ENCODE results near the gene GLYATL3. TPM values are rescaled to one million over a fixed set of nuclear protein-coding genes. Genes with fewer than 3 reads are reported as not detected.

GLYATL3 gene
- total and polyA plus RNA-seq, 8 donors = not detected

DNA sequence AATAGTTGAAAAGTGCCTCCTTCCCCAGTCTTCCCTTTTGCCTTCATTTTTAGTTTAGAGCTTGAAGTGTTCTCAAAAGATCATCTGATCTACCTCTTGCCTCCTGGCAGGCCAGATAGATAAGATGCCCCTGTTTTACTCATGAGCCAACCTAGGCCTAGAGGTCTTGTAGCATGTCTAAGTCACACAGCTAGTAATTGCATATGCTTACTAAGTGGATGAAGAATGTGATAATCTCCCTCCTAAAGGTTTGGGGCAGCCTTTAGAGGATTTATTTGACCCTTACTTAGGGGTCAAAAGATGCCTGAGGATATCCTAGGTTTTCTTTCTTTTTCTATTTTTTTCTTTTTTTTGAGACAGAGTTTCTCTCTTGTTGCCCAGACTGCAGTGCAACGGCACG is 52.9 kb downstream of the GLYATL3 start:
- H3K27ac ChIP-seq = no peak overlapping the region
- 69 to 100% (median 95%) methylated on average over 2 of the region's 2 CpGs for WGBS, 5 donors
- TF ChIP-seq POLR2AphosphoS5 (IDR thresholded peaks at IDR 0.05) (no peak), EP300 (IDR thresholded peaks at IDR 0.05) (no peak), POLR2A (IDR thresholded peaks at IDR 0.05) (no peak)
- TF ChIP-seq, protein P1, sequence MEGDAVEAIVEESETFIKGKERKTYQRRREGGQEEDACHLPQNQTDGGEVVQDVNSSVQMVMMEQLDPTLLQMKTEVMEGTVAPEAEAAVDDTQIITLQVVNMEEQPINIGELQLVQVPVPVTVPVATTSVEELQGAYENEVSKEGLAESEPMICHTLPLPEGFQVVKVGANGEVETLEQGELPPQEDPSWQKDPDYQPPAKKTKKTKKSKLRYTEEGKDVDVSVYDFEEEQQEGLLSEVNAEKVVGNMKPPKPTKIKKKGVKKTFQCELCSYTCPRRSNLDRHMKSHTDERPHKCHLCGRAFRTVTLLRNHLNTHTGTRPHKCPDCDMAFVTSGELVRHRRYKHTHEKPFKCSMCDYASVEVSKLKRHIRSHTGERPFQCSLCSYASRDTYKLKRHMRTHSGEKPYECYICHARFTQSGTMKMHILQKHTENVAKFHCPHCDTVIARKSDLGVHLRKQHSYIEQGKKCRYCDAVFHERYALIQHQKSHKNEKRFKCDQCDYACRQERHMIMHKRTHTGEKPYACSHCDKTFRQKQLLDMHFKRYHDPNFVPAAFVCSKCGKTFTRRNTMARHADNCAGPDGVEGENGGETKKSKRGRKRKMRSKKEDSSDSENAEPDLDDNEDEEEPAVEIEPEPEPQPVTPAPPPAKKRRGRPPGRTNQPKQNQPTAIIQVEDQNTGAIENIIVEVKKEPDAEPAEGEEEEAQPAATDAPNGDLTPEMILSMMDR (IDR thresholded peaks at IDR 0.05) = no peak
- no peaks in the 10 kb centered on the region for H3K9me3 ChIP-seq
- intact Hi-C loops (cut with DNase I; ENCODE audit: low total_unique reads) = no loop called here
- H3K4me1 ChIP-seq = peaks cover 11 to 34% (median 22%) of the 10 kb centered on the region in 4 donors
- H3K27me3 ChIP-seq = peaks cover 0 to 47% (median 29%) of the 10 kb centered on the region in 3 donors
- no peak overlapping the region for H3K4me3 ChIP-seq
- no peaks in the 10 kb centered on the region for H3K36me3 ChIP-seq
- DNase-seq = no peak

GRCh38 chr6:49553384-49553783 is 53.7 kb downstream of the GLYATL3 start:
- peaks cover 11 to 34% (median 22%) of the 10 kb centered on the region in 4 donors for H3K4me1 ChIP-seq
- H3K9me3 ChIP-seq = no peaks in the 10 kb centered on the region
- DNase-seq = no peak
- 66 to 81% (median 77%) methylated on average over 1 of the region's 1 CpG for WGBS, 5 donors
- H3K27me3 ChIP-seq = peaks cover 0 to 46% (median 29%) of the 10 kb centered on the region in 3 donors
- TF ChIP-seq POLR2A (IDR thresholded peaks at IDR 0.05) (no peak), EP300 (IDR thresholded peaks at IDR 0.05) (no peak), POLR2AphosphoS5 (IDR thresholded peaks at IDR 0.05) (no peak)
- TF ChIP-seq, protein P1 (IDR thresholded peaks at IDR 0.05) = no peak
- no peaks in the 10 kb centered on the region for H3K36me3 ChIP-seq
- H3K27ac ChIP-seq = no peak overlapping the region
- no peak overlapping the region for H3K4me3 ChIP-seq
- intact Hi-C loops (cut with DNase I; ENCODE audit: low total_unique reads) = no loop called here

DNA sequence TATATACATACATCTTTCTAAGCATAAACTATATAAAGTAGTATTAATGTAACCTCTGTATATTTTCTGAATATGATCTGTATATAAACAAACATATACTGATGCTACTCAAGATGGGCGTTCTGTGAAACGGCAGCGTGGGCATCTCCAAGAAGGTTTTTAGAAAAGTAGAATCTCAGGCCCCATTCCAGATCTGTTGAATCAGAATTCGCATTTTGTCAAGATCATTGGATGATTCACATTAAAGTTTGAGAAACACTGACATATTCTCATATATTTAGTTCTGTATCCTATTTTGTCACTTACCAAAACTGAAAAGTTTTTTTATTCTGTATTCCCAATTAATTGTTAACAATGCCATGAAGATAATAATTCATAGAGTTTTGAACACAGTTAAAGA is 56.2 kb downstream of the GLYATL3 start:
- no peaks in the 10 kb centered on the region for H3K36me3 ChIP-seq
- peaks cover 4 to 21% (median 10%) of the 10 kb centered on the region in 4 donors for H3K4me1 ChIP-seq
- H3K9me3 ChIP-seq = no peaks in the 10 kb centered on the region
- WGBS, 5 donors = 71 to 73% (median 72%) methylated on average over 4 of the region's 4 CpGs
- intact Hi-C loops (cut with DNase I; ENCODE audit: low total_unique reads) = no loop called here
- peak overlapping the region in 1 of 5 donors; percentile 20 for H3K27ac ChIP-seq
- TF ChIP-seq POLR2A (IDR thresholded peaks at IDR 0.05) = no peak
- TF ChIP-seq POLR2AphosphoS5 (IDR thresholded peaks at IDR 0.05) = no peak
- TF ChIP-seq, protein P1 (IDR thresholded peaks at IDR 0.05) = no peak
- TF ChIP-seq EP300 (IDR thresholded peaks at IDR 0.05) = no peak
- peaks cover 0 to 21% (median 18%) of the 10 kb centered on the region in 3 donors for H3K27me3 ChIP-seq
- H3K4me3 ChIP-seq = no peak overlapping the region
- DNase-seq = no peak

DNA sequence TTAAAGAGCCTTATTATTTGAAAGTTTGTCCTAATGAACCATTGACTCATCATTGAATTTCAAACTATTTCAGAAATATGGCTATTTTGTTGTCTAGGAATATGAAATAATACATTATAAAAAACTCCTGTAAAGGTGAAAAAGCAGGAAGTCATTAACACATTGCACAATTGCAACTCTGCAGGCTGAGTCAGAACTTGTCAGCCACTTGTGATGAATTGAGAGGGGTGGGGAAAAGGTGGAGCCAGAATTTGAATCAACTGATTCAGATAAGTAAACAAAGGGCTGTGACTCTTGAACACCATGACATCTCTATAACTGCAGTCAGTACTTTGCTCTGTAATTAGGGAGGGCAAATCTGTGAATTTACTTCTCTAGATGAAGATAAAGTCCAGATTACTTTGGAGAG is 56.7 kb downstream of the GLYATL3 start:
- Histone ChIP-seq H3K9me3 (no peaks in the 10 kb centered on the region), H3K36me3 (no peaks in the 10 kb centered on the region), H3K4me3 (no peak overlapping the region), H3K27ac (peak overlapping the region in 2 of 5 donors; percentile 38 to 71), H3K27me3 (peaks cover 0 to 16% (median 13%) of the 10 kb centered on the region in 3 donors), H3K4me1 (peaks cover 0 to 16% (median 5%) of the 10 kb centered on the region in 4 donors)
- peak in 1 of 2 donors; percentile 94 for DNase-seq
- intact Hi-C loops (cut with DNase I; ENCODE audit: low total_unique reads) = no loop called here
- TF ChIP-seq EP300 (IDR thresholded peaks at IDR 0.05) = no peak
- TF ChIP-seq POLR2A (IDR thresholded peaks at IDR 0.05) = no peak
- peak in 1 of 3 donors; percentile 72 for TF ChIP-seq POLR2AphosphoS5 (IDR thresholded peaks at IDR 0.05)

DNA sequence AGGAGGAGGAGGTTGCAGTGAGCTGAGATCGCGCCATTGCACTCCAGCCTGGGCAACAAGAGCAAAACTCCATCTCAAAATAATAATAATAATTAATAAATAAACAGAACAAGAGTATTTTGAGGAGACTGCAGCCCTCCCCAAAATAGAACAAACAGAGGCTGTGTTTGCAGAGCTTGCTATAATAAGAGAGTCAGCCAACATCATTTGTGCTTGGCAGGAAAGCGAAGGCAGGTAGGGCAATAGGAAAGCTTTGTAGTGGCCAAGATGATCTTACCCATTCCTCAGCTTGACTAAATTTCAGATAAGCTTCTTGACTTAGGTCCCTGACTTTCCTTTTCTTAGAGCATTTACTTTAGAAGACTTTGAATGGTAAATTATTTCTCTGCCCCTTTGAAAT is 57.5 kb downstream of the GLYATL3 start:
- intact Hi-C loops (cut with DNase I; ENCODE audit: low total_unique reads) = no loop called here
- H3K4me3 ChIP-seq = no peak overlapping the region
- peaks cover 0 to 12% (median 0%) of the 10 kb centered on the region in 4 donors for H3K4me1 ChIP-seq
- H3K27ac ChIP-seq = peak overlapping the region in 3 of 5 donors; percentile 38 to 71 (median 56)
- no peaks in the 10 kb centered on the region for H3K9me3 ChIP-seq
- DNase-seq = peak in 1 of 2 donors; percentile 16
- TF ChIP-seq POLR2AphosphoS5 (IDR thresholded peaks at IDR 0.05) (no peak), POLR2A (IDR thresholded peaks at IDR 0.05) (no peak), EP300 (IDR thresholded peaks at IDR 0.05) (no peak)
- WGBS, 5 donors = 54 to 80% (median 75%) methylated on average over 3 of the region's 3 CpGs
- H3K36me3 ChIP-seq = no peaks in the 10 kb centered on the region
- H3K27me3 ChIP-seq = peaks cover 0 to 10% (median 6%) of the 10 kb centered on the region in 3 donors
